Retinal pigment epithelial cell (primary cell): Measurements from ENCODE around the gene TTC7B.
A peak's percentile ranks its signal among the peaks of the same experiment; 100 is the strongest.

Experiments used
- DNase-seq: peaks from one replicate; pipeline ENCODE4 v3.0.0-alpha.2; 2010; ENCODE audit warnings: low read depth
- H3K4me3 ChIP-seq: 2 replicates; pipeline ENCODE4 v1.5.1; 2011; ENCODE audit warnings: mild to moderate bottlenecking, low read length, control low read depth, moderate library complexity
- TF ChIP-seq, protein P1 (sequence below): conservative IDR thresholded peaks from 2 replicates; pipeline ENCODE4 v1.5.1; 2011; ENCODE audit warnings: low read depth, low read length, control low read depth, inconsistent platforms

TTC7B gene

GRCh38 chr14:90602088-90602687 is 214.0 kb downstream of the TTC7B start:
- no peak for DNase-seq
- TF ChIP-seq, protein P1, sequence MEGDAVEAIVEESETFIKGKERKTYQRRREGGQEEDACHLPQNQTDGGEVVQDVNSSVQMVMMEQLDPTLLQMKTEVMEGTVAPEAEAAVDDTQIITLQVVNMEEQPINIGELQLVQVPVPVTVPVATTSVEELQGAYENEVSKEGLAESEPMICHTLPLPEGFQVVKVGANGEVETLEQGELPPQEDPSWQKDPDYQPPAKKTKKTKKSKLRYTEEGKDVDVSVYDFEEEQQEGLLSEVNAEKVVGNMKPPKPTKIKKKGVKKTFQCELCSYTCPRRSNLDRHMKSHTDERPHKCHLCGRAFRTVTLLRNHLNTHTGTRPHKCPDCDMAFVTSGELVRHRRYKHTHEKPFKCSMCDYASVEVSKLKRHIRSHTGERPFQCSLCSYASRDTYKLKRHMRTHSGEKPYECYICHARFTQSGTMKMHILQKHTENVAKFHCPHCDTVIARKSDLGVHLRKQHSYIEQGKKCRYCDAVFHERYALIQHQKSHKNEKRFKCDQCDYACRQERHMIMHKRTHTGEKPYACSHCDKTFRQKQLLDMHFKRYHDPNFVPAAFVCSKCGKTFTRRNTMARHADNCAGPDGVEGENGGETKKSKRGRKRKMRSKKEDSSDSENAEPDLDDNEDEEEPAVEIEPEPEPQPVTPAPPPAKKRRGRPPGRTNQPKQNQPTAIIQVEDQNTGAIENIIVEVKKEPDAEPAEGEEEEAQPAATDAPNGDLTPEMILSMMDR = no peak
- H3K4me3 ChIP-seq = no peak overlapping the region

- DNase-seq = no peak
- TF ChIP-seq, protein P1 = no peak
- no peak overlapping the region for H3K4me3 ChIP-seq
Observed at GRCh38 chr14:90601563-90601962, 214.7 kb downstream of the TTC7B start.

DNA sequence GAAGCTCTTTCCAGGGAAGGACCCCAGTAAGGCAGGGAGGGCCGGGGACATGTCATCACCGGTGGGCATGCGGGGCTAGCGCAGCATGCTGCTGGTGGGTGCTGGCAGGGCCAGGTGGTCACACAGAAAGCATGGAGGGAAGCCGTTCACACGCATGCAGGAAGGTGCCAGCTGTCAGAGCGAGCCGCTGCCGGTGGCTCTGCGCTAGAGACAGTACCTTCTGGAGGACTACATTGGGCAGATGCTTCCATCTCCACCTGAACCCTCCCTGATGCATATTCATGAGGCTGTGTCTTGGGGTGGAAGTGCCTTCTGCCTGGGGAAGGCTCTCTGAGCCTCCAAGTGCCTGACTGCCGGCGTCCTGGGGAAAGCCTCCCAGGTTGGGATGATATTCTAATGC is 215.6 kb downstream of the TTC7B start:
- H3K4me3 ChIP-seq = no peak overlapping the region
- TF ChIP-seq, protein P1 = no peak
- DNase-seq = no peak

DNA sequence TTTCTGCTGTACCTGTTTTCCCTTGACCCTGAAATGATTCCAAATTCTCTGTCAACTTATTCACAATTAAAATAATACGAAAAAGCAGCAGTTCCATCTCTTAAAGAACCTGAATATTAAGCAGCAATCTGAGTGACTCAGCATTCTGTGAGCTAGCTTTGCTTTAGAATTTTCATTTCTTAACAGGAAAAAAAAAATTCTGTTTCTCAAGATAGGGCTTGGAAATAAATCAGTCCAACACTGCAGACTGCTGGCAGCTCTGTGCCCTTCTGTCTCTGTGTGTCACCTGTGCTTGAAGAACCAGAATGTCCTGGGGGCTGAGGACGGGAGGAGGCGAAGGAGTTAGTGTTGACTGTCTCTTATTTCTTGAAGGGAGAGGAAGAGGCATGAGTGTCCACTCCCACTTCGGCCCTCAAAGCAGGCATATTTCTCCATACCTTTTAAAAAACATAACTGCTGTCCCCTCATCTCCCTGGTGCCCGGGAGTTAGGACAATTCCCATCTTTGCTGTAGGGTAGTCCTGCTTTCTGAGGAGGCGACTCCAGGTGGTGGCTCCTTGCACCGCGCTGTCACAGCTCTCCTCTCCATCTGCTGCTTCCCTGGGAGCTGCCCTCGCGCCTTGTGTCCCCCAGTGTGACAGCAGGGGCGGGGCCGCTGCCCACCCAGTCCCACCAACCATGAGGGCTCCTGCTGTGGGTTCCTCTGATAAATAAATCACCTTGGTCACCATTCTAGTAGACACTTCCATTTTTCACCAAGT is 216.3 kb downstream of the TTC7B start:
- H3K4me3 ChIP-seq = peak overlapping the region; percentile 13
- TF ChIP-seq, protein P1 = peak; percentile 62
- DNase-seq = peak; percentile 45

DNA sequence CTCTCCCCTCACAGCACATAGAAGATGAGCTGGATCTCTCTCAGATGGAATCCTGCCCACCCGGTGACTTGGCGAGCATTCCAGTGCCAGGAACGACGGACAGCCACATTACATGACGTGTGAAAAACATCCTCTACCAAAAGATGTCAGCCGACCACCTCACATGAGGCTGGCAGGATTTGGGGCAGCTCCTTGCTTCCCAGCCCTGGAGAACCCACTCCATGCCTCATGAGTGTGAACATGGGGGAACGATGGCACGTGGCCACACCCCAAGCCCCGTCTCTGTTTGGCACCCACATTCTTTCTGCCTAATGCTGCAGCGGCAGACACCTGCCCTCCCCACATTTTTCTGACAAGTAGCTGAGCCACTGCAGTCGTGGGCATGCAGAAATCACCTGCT is 216.9 kb downstream of the TTC7B start:
- TF ChIP-seq, protein P1 = no peak
- DNase-seq = peak; percentile 14
- peak overlapping the region; percentile 13 for H3K4me3 ChIP-seq

DNA sequence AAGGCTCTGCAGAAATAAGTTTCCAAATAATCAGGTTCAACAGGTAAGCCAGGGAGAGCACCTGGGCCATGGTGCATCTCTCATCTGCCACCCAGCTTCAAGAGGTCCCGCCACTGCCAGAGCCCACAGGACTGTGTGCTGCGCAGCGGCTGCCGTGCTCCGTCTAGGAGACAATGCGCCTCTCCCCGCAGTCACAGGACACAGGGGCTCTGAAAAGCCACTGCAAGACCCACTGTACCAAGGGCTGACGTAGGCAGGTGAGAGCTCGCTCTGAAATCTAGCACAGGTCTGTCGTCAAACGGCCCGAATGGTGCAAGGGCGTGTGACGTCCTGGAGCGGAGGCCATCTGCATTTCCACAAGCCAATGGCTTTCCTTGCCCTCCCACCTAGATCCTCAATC is 218.3 kb downstream of the TTC7B start:
- no peak for DNase-seq
- no peak overlapping the region for H3K4me3 ChIP-seq
- TF ChIP-seq, protein P1 = no peak

- TF ChIP-seq, protein P1 = no peak
- no peak for DNase-seq
- no peak overlapping the region for H3K4me3 ChIP-seq
Observed at GRCh38 chr14:90596733-90597132, 219.5 kb downstream of the TTC7B start.
